Lung (tissue), 12 donors: ENCODE measurements around the gene SPSB1. TPM values are rescaled to one million over a fixed set of nuclear protein-coding genes. Genes with fewer than 3 reads are reported as not detected.

Experiments used
- ATAC-seq: fragments of 200-7000 bp; cut with Tn5 transposase; one replicate; pipeline ENCODE4 v1.9.1; 2020; ENCODE audit warnings: moderate number of reproducible peaks; ENCODE audit not compliant: insufficient read depth, low FRiP score
- DNase-seq, 3 donors: peaks; one replicate each; pipeline ENCODE4 v3.0.0-alpha.2; 2013 to 2017
- H3K27ac ChIP-seq, 2 donors: one replicate each; pipeline ENCODE4 v1.5.1; 2013; ENCODE audit warnings: mild to moderate bottlenecking in 2 of 2, moderate library complexity in 2 of 2, control low read depth in 1 of 2, inconsistent platforms in 1 of 2, low read depth in 1 of 2, low read length in 1 of 2
- H3K27me3 ChIP-seq, 3 donors: one replicate each; pipeline ENCODE4 v1.5.1; 2013; ENCODE audit warnings: low read length in 2 of 3; ENCODE audit not compliant: control insufficient read depth in 3 of 3, insufficient read depth in 3 of 3
- H3K36me3 ChIP-seq, 4 donors: one replicate each; pipeline ENCODE4 v1.5.1; 2013; ENCODE audit warnings: low read length in 4 of 4, mild to moderate bottlenecking in 1 of 4, moderate library complexity in 1 of 4; ENCODE audit not compliant: control insufficient read depth in 4 of 4, insufficient read depth in 4 of 4
- H3K4me1 ChIP-seq, 5 donors: one replicate each; pipeline ENCODE4 v1.5.1; 2013; ENCODE audit warnings: low read length in 5 of 5, mild to moderate bottlenecking in 2 of 5, moderate library complexity in 1 of 5; ENCODE audit not compliant: control insufficient read depth in 5 of 5, insufficient read depth in 5 of 5
- H3K4me3 ChIP-seq: one replicate; pipeline ENCODE4 v1.5.1; 2013; ENCODE audit warnings: mild to moderate bottlenecking, control low read depth, moderate library complexity
- H3K9ac ChIP-seq, 2 donors: one replicate each; pipeline ENCODE4 v1.5.1; 2013; ENCODE audit warnings: low read length in 2 of 2, control low read depth in 1 of 2; ENCODE audit not compliant: insufficient read depth in 1 of 2
- H3K9me3 ChIP-seq, 4 donors: one replicate each; pipeline ENCODE4 v1.5.1; 2013; ENCODE audit warnings: low read length in 3 of 4, mild to moderate bottlenecking in 1 of 4, moderate library complexity in 1 of 4; ENCODE audit not compliant: control insufficient read depth in 4 of 4, insufficient read depth in 3 of 4
- WGBS, 2 donors: extraction: QIAGEN DNeasy Blood & Tissue Kit; methylation state at CpG; one replicate each; pipeline ENCODE4 v1.1.7; 2013; 5-methylcytosine and 5-hydroxymethylcytosine counted together
- polyA plus RNA-seq, 2 donors: library from polyadenylated mRNA; stranded (reverse); fragments of 200-250 nt; gene quantifications; one replicate each; pipeline ENCODE4 v1.2.1, GENCODE V29; 2013
- total RNA-seq, 2 donors: library from RNA; depleted of rRNA in 1 of 2; stranded (reverse); fragments of >200 nt in 1 of 2; gene quantifications; one replicate each; pipeline ENCODE4 v1.2.1, GENCODE V29; 2014 to 2021
- TF ChIP-seq, protein P1 (sequence below): IDR thresholded peaks from 2 replicates; pipeline ENCODE4 v1.5.1; 2012; ENCODE audit warnings: mild to moderate bottlenecking; ENCODE audit errors: control extremely low read depth, extremely low read depth
- donor health status: control.
- donor health status: control.
- donor health status: Bipolar disorder and iron deficiency.
- donor health status: healthy.
- donor health status: DM: yes; HTN: yes; CAD: no.

SPSB1 gene
- total and polyA plus RNA-seq, 4 donors = 9.5 to 25.9 (median 21.6) TPM

DNA sequence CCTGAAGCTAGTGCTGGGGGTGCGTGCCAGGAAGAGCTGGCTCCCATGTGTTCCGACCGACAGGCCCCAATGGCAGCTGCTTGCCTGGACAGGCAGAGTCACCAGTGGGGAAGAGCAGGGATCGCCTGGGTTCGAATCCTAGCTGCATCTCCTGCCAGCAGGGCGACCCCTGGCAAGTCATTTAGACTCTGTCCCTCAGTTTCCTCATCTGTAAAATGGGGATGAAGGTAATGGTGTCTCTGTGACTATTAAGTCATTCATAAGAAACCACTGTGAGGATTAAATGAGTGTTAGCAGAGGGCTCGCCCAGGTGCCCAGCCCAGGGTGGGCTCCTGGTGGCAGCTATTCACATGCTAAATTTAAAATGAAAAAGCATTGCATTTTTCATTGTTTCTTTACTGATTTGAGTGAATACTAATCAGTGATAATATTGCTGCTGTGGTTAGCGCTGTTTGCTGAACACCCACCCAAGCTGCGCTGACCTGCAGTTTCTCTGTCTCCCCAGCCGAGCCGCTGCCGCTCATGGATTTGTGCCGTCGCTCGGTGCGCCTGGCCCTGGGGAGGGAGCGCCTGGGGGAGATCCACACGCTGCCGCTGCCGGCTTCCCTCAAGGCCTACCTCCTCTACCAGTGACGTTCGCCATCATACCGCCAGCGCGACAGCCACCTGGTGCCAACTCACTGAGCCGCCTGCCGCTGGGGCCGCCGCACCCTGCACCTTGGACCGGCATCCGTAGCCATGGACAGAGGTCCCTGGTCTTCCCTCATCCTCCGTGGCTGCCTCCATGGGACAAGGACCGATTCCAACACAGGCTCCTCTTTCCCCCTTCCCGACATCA lies 74.5 kb downstream of the SPSB1 start:
- H3K4me3 ChIP-seq = no peak overlapping the region
- no peaks in the 10 kb centered on the region for H3K9me3 ChIP-seq
- H3K9ac ChIP-seq = no peak overlapping the region
- ATAC-seq (no peak), DNase-seq (no peak)
- H3K4me1 ChIP-seq = peaks cover 0 to 13% (median 5%) of the 10 kb centered on the region in 5 donors
- no peak overlapping the region for H3K27ac ChIP-seq
- no peaks in the 10 kb centered on the region for H3K27me3 ChIP-seq
- H3K36me3 ChIP-seq = peaks cover 0 to 21% (median 2%) of the 10 kb centered on the region in 4 donors
- 95 to 97% methylated on average over 34 of the region's 34 CpGs for WGBS, 2 donors
- TF ChIP-seq, protein P1, sequence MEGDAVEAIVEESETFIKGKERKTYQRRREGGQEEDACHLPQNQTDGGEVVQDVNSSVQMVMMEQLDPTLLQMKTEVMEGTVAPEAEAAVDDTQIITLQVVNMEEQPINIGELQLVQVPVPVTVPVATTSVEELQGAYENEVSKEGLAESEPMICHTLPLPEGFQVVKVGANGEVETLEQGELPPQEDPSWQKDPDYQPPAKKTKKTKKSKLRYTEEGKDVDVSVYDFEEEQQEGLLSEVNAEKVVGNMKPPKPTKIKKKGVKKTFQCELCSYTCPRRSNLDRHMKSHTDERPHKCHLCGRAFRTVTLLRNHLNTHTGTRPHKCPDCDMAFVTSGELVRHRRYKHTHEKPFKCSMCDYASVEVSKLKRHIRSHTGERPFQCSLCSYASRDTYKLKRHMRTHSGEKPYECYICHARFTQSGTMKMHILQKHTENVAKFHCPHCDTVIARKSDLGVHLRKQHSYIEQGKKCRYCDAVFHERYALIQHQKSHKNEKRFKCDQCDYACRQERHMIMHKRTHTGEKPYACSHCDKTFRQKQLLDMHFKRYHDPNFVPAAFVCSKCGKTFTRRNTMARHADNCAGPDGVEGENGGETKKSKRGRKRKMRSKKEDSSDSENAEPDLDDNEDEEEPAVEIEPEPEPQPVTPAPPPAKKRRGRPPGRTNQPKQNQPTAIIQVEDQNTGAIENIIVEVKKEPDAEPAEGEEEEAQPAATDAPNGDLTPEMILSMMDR = no peak

DNA sequence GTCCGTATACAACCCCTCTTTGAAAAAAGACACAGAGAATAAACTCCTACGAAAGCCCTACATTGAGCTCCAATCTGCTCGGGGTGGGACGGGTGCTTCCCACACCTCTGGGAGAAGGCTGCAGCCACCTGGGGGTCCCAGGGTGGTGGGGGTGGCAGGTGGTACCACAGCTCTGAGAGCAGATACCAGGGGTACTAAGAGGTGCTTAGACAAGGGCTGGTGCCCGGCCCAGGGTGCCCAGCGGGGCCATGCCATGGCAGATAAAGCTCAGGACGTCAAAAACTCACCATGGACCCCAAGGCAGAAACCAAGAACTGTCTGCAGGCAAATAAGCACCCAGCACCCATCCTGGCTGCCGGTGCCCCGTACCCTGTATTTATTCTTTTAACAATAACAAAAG lies 75.1 kb downstream of the SPSB1 start:
- Histone ChIP-seq H3K9ac (no peak overlapping the region), H3K36me3 (peaks cover 0 to 18% (median 2%) of the 10 kb centered on the region in 4 donors), H3K4me1 (peaks cover 0 to 14% (median 9%) of the 10 kb centered on the region in 5 donors), H3K4me3 (no peak overlapping the region), H3K9me3 (no peaks in the 10 kb centered on the region), H3K27me3 (no peaks in the 10 kb centered on the region), H3K27ac (no peak overlapping the region)
- no peak for ATAC-seq
- TF ChIP-seq, protein P1 = no peak
- DNase-seq = no peak
- WGBS, 2 donors = 84 to 92% methylated on average over 9 of the region's 9 CpGs

GRCh38 chr1:9368356-9368755 lies 75.7 kb downstream of the SPSB1 start:
- no peak overlapping the region for H3K9ac ChIP-seq
- peaks cover 0 to 16% (median 2%) of the 10 kb centered on the region in 4 donors for H3K36me3 ChIP-seq
- no peak overlapping the region for H3K27ac ChIP-seq
- TF ChIP-seq, protein P1 = no peak
- DNase-seq = no peak
- H3K4me3 ChIP-seq = no peak overlapping the region
- H3K4me1 ChIP-seq = peaks cover 0 to 14% (median 10%) of the 10 kb centered on the region in 5 donors
- H3K9me3 ChIP-seq = no peaks in the 10 kb centered on the region
- 75 to 92% methylated on average over 8 of the region's 8 CpGs for WGBS, 2 donors
- no peaks in the 10 kb centered on the region for H3K27me3 ChIP-seq
- no peak for ATAC-seq
